HepG2 (cell line): ENCODE data around the gene ATG5. TPM values are rescaled to one million over a fixed set of nuclear protein-coding genes. Genes with fewer than 3 reads are reported as not detected.

Experiments
- ATAC-seq: fragments of 200-7000 bp; cut with Tn5 transposase; 3 replicates; pipeline ENCODE4 v1.9.1; 2020; ENCODE audit warnings: mild to moderate bottlenecking, moderate library complexity
- BruUV-seq: library from RNA; stranded (reverse); fragments of 400-500 nt; replicated peaks from 2 replicates; lab custom pipeline; 2021; lab: Mats Ljungman, UMichigan
- CTCF ChIA-PET: fragments of 300-600 bp; formaldehyde crosslinking; extraction: SDS; loops from one replicate; lab custom pipeline; 2021; ENCODE audit warnings: low total read pairs, inconsistent platforms, low intra/inter-chr PET ratio; lab: Yijun Ruan, JAX
- POLR2A ChIA-PET: fragments of 350-600 bp; sonication (Branson Sonifier 250); formaldehyde crosslinking; loops from one replicate; lab custom pipeline; 2020; ENCODE audit warnings: antibody characterized with exemption, inconsistent platforms; lab: Yijun Ruan, JAX
- DNase-seq: peaks from one replicate; pipeline ENCODE4 v3.0.0-alpha.2; 2015; ENCODE audit warnings: low spot score
- FAIRE-seq: peaks from 3 replicates; lab custom pipeline; 2011; peaks lifted over from hg19 to GRCh38; lab: Jason Lieb, UNC
- H2AFZ ChIP-seq: one replicate; pipeline ENCODE4 v1.6.1; 2011; ENCODE audit warnings: low read length, inconsistent platforms
- H3K27ac ChIP-seq: fragments of 300-600 bp; 3 replicates; pipeline ENCODE4 v1.8.0; 2011; ENCODE audit warnings: mixed run types, mild to moderate bottlenecking, mixed read lengths, low read length, inconsistent platforms; ENCODE audit not compliant: insufficient read depth; ENCODE audit errors: extremely low read length
- H3K27me3 ChIP-seq, 2 experiments: fragments of 200-600 bp in 1 of 2; 2 replicates in 1 of 2; 3 replicates in 1 of 2; pipeline versions ENCODE4 v1.6.0 to v1.8.0; 2011; ENCODE audit warnings: low read length in 2 of 2, mild to moderate bottlenecking in 2 of 2, moderate library complexity in 2 of 2, inconsistent platforms in 1 of 2; ENCODE audit not compliant: insufficient read depth in 2 of 2, control insufficient read depth in 1 of 2
- H3K36me3 ChIP-seq, 2 experiments: fragments of 200-600 bp in 1 of 2; replicated peaks in 1 of 2; 2 replicates in 1 of 2; 3 replicates in 1 of 2; pipeline versions ENCODE4 v1.5.1 to v1.8.0; 2011; ENCODE audit warnings: low read length in 2 of 2, inconsistent platforms in 1 of 2; ENCODE audit not compliant: insufficient read depth in 2 of 2, control insufficient read depth in 1 of 2
- H3K4me1 ChIP-seq: 2 replicates; pipeline ENCODE4 v1.5.1; 2012; ENCODE audit warnings: low read length, inconsistent platforms; ENCODE audit not compliant: insufficient read depth
- H3K4me2 ChIP-seq: 2 replicates; pipeline ENCODE4 v1.6.0; 2011; ENCODE audit warnings: low read depth, low read length, inconsistent platforms
- H3K4me3 ChIP-seq, 3 experiments: fragments of 200-600 bp in 1 of 3; sonication (generic), shearing (Covaris generic) in 1 of 3; replicated peaks in 1 of 3; 2 replicates each; pipeline ENCODE4 v1.5.1; 2011 to 2016; ENCODE audit warnings: low read length in 3 of 3, inconsistent platforms in 2 of 3, low read depth in 2 of 3, mild to moderate bottlenecking in 2 of 3, control low read depth in 1 of 3, mixed read lengths in 1 of 3; ENCODE audit not compliant: insufficient read depth in 1 of 3
- H3K79me2 ChIP-seq: one replicate; pipeline ENCODE4 v1.6.1; 2011; ENCODE audit warnings: low read length, inconsistent platforms; ENCODE audit not compliant: insufficient read depth
- H3K9ac ChIP-seq: 2 replicates; pipeline ENCODE4 v1.6.0; 2011; ENCODE audit warnings: mild to moderate bottlenecking, low read depth, low read length, inconsistent platforms; ENCODE audit not compliant: insufficient read depth
- H3K9me3 ChIP-seq: 2 replicates; pipeline ENCODE4 v1.5.1; 2012; ENCODE audit warnings: mild to moderate bottlenecking, low read length
- H4K20me1 ChIP-seq: 2 replicates; pipeline ENCODE4 v1.6.0; 2011; ENCODE audit warnings: inconsistent platforms, mild to moderate bottlenecking, low read length, moderate library complexity; ENCODE audit not compliant: insufficient read depth
- HIC2 ChIP-seq: sonication (generic); formaldehyde crosslinking; IDR thresholded peaks from 2 replicates; pipeline ENCODE4 v1.9.0; 2022; ENCODE audit warnings: low read depth, missing genetic modification reagents
- ZBTB38 ChIP-seq: sonication (generic); formaldehyde crosslinking; IDR thresholded peaks from 2 replicates; pipeline ENCODE4 v1.5.1; 2020; ENCODE audit warnings: mild to moderate bottlenecking, missing genetic modification reagents
- ZBTB8A ChIP-seq: sonication (generic); formaldehyde crosslinking; IDR thresholded peaks from 2 replicates; pipeline ENCODE4 v1.4.0; 2020; ENCODE audit warnings: mild to moderate bottlenecking, low read depth, missing genetic modification reagents, borderline replicate concordance
- ZMAT3 ChIP-seq: sonication (generic); formaldehyde crosslinking; conservative IDR thresholded peaks from 2 replicates; pipeline ENCODE4 v1.7.0; 2021; ENCODE audit warnings: missing genetic modification reagents
- WGBS: methylation state at CpG from one replicate; pipeline ENCODE4 v1.1.6; 2017; ENCODE audit warnings: low lambda C conversion rate; 5-methylcytosine and 5-hydroxymethylcytosine counted together
- in situ Hi-C: cut with HindIII; loops from 2 replicates; pipeline ENCODE4 v1.10.0; 2017; ENCODE audit warnings: low pct_unique_long_range_greater_than_20kb; ENCODE audit not compliant: extremely low pct_ligation_motif_present
- intact Hi-C: fragments of 100-400 bp; cut with micrococcal nuclease; formaldehyde crosslinking; loops from one replicate; pipeline ENCODE4 v1.10.0; 2022; ENCODE audit not compliant: unreplicated experiment
- polyA plus RNA-seq, 8 experiments: library from polyadenylated mRNA; depleted of rRNA in 3 of 8; stranded (reverse) in 7 of 8; unstranded in 1 of 8; fragments of >200 nt; fragmentation: Illumina TruSeq in 4 of 8; extraction: Trizol in 4 of 8; gene quantifications; 2 replicates each; pipeline versions ENCODE4 v1.2.1 to v1.2.3, GENCODE V29; 2011 to 2016; ENCODE audit warnings: low read depth in 4 of 8, missing spikeins in 1 of 8, mixed read lengths in 1 of 8; ENCODE audit not compliant: insufficient read depth in 1 of 8
- total RNA-seq, 5 experiments: library from RNA; depleted of rRNA; stranded (reverse); fragments of >200 nt; fragmentation: Illumina TruSeq; extraction: Trizol; gene quantifications; 2 replicates each; pipeline ENCODE4 v1.2.3, GENCODE V29; 2016; ENCODE audit warnings: low read depth in 1 of 5

ATG5 gene
- total and polyA plus RNA-seq, 2 of the 13 experiments (the other 11 are each of a cell fraction or from before 2014, with no cell fraction given), result 21.3 to 48.0 TPM

DNA sequence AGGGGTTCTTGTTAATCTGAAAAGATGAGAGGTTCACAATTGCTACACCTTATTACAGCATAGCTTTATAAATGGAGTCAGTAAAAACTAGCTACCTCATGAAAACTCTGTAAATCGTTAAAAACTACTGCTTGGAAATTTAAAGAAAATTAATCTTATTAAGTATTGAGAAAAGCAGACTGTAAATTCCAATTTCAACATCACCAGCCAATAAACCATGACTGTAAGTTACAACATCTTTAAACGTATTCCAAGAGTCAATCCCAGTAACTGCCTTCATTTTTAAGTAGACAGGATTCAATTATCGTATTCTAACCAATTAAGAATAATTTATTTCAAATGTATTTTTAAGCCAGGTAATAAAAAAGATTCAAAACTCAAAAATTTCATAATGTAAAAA is 70.3 kb downstream of the ATG5 start:
- H2AFZ ChIP-seq, result no peak overlapping the region
- no peak overlapping the region for H3K4me3 ChIP-seq
- ChIA-PET POLR2A (no interaction called here), CTCF (no interaction called here)
- in situ Hi-C loops, result no loop called here
- H3K4me2 ChIP-seq, result no peak overlapping the region
- no peaks in the 10 kb centered on the region; the same call in 1 of the 2 replicates for H4K20me1 ChIP-seq
- no peak for TF ChIP-seq ZBTB38 (CRISPR knock-in tag)
- TF ChIP-seq ZBTB8A (CRISPR knock-in tag), result no peak
- H3K9me3 ChIP-seq, result no peaks in the 10 kb centered on the region
- ATAC-seq (no peak), DNase-seq (no peak), FAIRE-seq (no peak)
- no peaks in the 10 kb centered on the region; a peak in 1 of 5 replicates for H3K27me3 ChIP-seq
- H3K79me2 ChIP-seq, result peaks cover 2% of the 10 kb centered on the region
- H3K4me1 ChIP-seq, result peaks cover 12% of the 10 kb centered on the region
- H3K36me3 ChIP-seq, result no peaks in the 10 kb centered on the region
- intact Hi-C loops, result no loop called here
- WGBS, result 98% methylated on average over 3 of the region's 3 CpGs
- BruUV-seq, result no TSS peak
- no peak overlapping the region for H3K27ac ChIP-seq
- no peak overlapping the region for H3K9ac ChIP-seq

GRCh38 chr6:106254636-106255035 is 70.9 kb downstream of the ATG5 start:
- ChIA-PET POLR2A (no interaction called here), CTCF (no interaction called here)
- TF ChIP-seq HIC2 (CRISPR knock-in tag) (no peak), ZMAT3 (no peak)
- DNase-seq (no peak), ATAC-seq (no peak), FAIRE-seq (no peak)
- no peaks in the 10 kb centered on the region; the same call in 1 of the 2 replicates for H4K20me1 ChIP-seq
- no TSS peak for BruUV-seq
- no peak overlapping the region for H3K4me2 ChIP-seq
- no peak overlapping the region for H3K4me3 ChIP-seq
- H2AFZ ChIP-seq, result no peak overlapping the region
- H3K9me3 ChIP-seq, result no peaks in the 10 kb centered on the region
- intact Hi-C loops, result no loop called here
- H3K27me3 ChIP-seq, result no peaks in the 10 kb centered on the region; a peak in 1 of 5 replicates
- H3K36me3 ChIP-seq, result no peaks in the 10 kb centered on the region
- H3K4me1 ChIP-seq, result peaks cover 11% of the 10 kb centered on the region
- no peaks in the 10 kb centered on the region for H3K79me2 ChIP-seq
- in situ Hi-C loops, result no loop called here
- H3K27ac ChIP-seq, result no peak overlapping the region
- no peak overlapping the region for H3K9ac ChIP-seq
